ENCODE results near the gene ZNF219. TPM values are rescaled to one million over a fixed set of nuclear protein-coding genes. Genes with fewer than 3 reads are reported as not detected.

The ZNF219 gene
- total RNA-seq, 1 experiment from 2014 or later, result 84.5 TPM

- no peaks in the 10 kb centered on the region for H3K79me1 ChIP-seq (ENCODE audit: insufficient read depth, low read depth, low read length, poor library complexity, severe bottlenecking)
- H2BK5ac ChIP-seq (ENCODE audit: insufficient read length, low read length), result no peak overlapping the region
- no peak overlapping the region for H3T11ph ChIP-seq (ENCODE audit: low read length)
- peaks cover 40 to 43% of the 10 kb centered on the region in 2 experiments for H3K4me1 Mint-ChIP-seq
- no peak overlapping the region for H2BK15ac ChIP-seq (ENCODE audit: low read depth, low read length)
- no peak overlapping the region for H3K14ac ChIP-seq (ENCODE audit: insufficient read depth, low read length)
- no peaks in the 10 kb centered on the region for H4K20me1 ChIP-seq (ENCODE audit: control insufficient read depth, insufficient read depth, insufficient read length)
- H3K4me2 ChIP-seq (ENCODE audit: insufficient read depth, insufficient read length, low read length), result no peak overlapping the region
- H3K4me3 Mint-ChIP-seq, result no peak overlapping the region
- no peak overlapping the region for H3K18ac ChIP-seq (ENCODE audit: insufficient read length, low read depth, low read length)
- H3K27me3 Mint-ChIP-seq (ENCODE audit: low read depth), result peaks cover 2% of the 10 kb centered on the region
- WGBS (ENCODE audit: extremely low coverage, insufficient read length, low lambda C conversion rate), result no CpG with 5 or more reads among the region's 1 CpG
- peak overlapping the region in 2 of 3 experiments; percentile 44 to 57; a peak in 2 of 7 replicates for H3K27ac Mint-ChIP-seq
- no peak for TF ChIP-seq CTCF (conservative IDR thresholded peaks at IDR 0.05)
- H2AFZ ChIP-seq (ENCODE audit: low read length), result no peak overlapping the region
- peaks cover 5% of the 10 kb centered on the region for H3K23me2 ChIP-seq (ENCODE audit: insufficient read length, low read depth, low read length, poor library complexity, severe bottlenecking)
- no peak overlapping the region for H3K9ac ChIP-seq (ENCODE audit: extremely low read depth, insufficient read length, low read length)
- H3K79me2 ChIP-seq (ENCODE audit: insufficient read depth, low read length), result no peaks in the 10 kb centered on the region
- no peak overlapping the region for H2BK12ac ChIP-seq (ENCODE audit: insufficient read length, low read depth, low read length)
- H2AK5ac ChIP-seq (ENCODE audit: insufficient read length, low read length), result no peak overlapping the region
- no peak for DNase-seq
- no peaks in the 10 kb centered on the region for H3K27me3 ChIP-seq (ENCODE audit: insufficient read depth, low read length)
- no peaks in the 10 kb centered on the region for H3K9me3 ChIP-seq (ENCODE audit: control insufficient read depth, low read depth, low read length)
- H3K23ac ChIP-seq (ENCODE audit: insufficient read length, low read depth, low read length), result no peak overlapping the region
- H4K91ac ChIP-seq (ENCODE audit: insufficient read length, low read depth, low read length), result no peak overlapping the region
- H3K27ac ChIP-seq (ENCODE audit: insufficient read length, low read depth, low read length), result no peak overlapping the region
- peaks cover 62 to 83% (median 78%) of the 10 kb centered on the region in 3 experiments for H3K36me3 Mint-ChIP-seq (ENCODE audit: insufficient read depth in 1 of 3, low read depth in 3 of 3)
- H3K56ac ChIP-seq (ENCODE audit: insufficient read length, low read depth, low read length), result no peak overlapping the region
- no peaks in the 10 kb centered on the region; a peak in 3 of 5 replicates for H3K9me3 Mint-ChIP-seq
- H4K5ac ChIP-seq (ENCODE audit: insufficient read length, low read depth, low read length), result no peak overlapping the region
- no peak overlapping the region for H3K4ac ChIP-seq (ENCODE audit: low read depth, low read length)
- no peak overlapping the region for H2BK20ac ChIP-seq (ENCODE audit: low read depth, low read length, poor library complexity, severe bottlenecking)
- H2BK120ac ChIP-seq (ENCODE audit: low read depth, low read length, poor library complexity, severe bottlenecking), result no peak overlapping the region
- H3K4me1 ChIP-seq (ENCODE audit: insufficient read depth, low read length), result peaks cover 6% of the 10 kb centered on the region
- no peak overlapping the region for H4K8ac ChIP-seq (replicated peaks; ENCODE audit: insufficient read length, low read depth, low read length)
Measured at GRCh38 chr14:21089271-21089670, 9.2 kb downstream of the ZNF219 start.

All from H9 (cell line).